Measurements from ENCODE around the gene ENTREP1.
A peak's percentile ranks its signal among the peaks of the same experiment; 100 is the strongest.
"Not testable (repeated sequence)": the region's sequence is repeated elsewhere in the genome, so short reads cannot be mapped to it uniquely, and the experiment has no call there.

The ENTREP1 gene

GRCh38 chr9:69324549-69325401, at the start of gene ENTREP1:
Gene ENTREP1, plus strand, starts transcription at chr9:69325215. Its CDS starts 95 bp downstream, at chr9:69325310.
- Mint-ChIP-seq H3K27me3 (peaks cover 73% of the 10 kb centered on the region), H3K4me1 (ENCODE audit: low read depth) (peaks cover 7% of the 10 kb centered on the region), H3K9me3 (no peaks in the 10 kb centered on the region), H3K4me3 (peak within 1 kb of the TSS; percentile 30), H3K27ac (no peak within 1 kb of the TSS), H3K36me3 (ENCODE audit: low read depth) (no peaks in the 10 kb centered on the region)

GRCh38 chr9:69276775-69277174, 48.2 kb upstream of the ENTREP1 start:
- Mint-ChIP-seq H3K4me3 (no peak overlapping the region), H3K27me3 (peaks cover 13% of the 10 kb centered on the region), H3K9me3 (peaks cover 15% of the 10 kb centered on the region), H3K27ac (no peak overlapping the region), H3K4me1 (ENCODE audit: low read depth) (peaks cover 4% of the 10 kb centered on the region), H3K36me3 (ENCODE audit: low read depth) (no peaks in the 10 kb centered on the region)

GRCh38 chr9:69279084-69279731, 45.8 kb upstream of the ENTREP1 start:
- Mint-ChIP-seq H3K4me1 (ENCODE audit: low read depth) (peaks cover 4% of the 10 kb centered on the region), H3K27ac (no peak overlapping the region), H3K4me3 (no peak overlapping the region), H3K36me3 (ENCODE audit: low read depth) (no peaks in the 10 kb centered on the region), H3K9me3 (peaks cover 15% of the 10 kb centered on the region), H3K27me3 (peaks cover 27% of the 10 kb centered on the region)

DNA sequence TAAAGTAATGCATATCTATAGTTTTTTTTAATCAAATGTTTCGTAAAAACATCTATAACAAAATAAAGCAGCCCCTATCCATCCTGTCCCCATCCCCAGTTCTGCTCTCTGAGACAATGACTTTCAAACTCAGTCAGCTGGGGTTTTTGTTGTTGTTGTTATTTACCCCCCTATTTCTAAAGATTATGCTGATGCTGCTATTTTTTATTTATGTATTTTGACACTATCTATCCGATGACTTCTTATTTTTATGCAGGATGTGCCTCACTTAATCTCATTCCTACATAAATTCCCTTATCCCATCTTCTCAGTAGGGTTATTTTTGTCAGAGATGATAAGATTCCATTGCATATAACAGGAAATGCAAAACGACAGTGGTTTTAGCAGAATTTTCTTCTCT, 45.3 kb upstream of the ENTREP1 start:
- Mint-ChIP-seq H3K9me3 (peaks cover 15% of the 10 kb centered on the region), H3K4me3 (no peak overlapping the region), H3K27me3 (peaks cover 27% of the 10 kb centered on the region), H3K27ac (no peak overlapping the region), H3K4me1 (ENCODE audit: low read depth) (peaks cover 4% of the 10 kb centered on the region), H3K36me3 (ENCODE audit: low read depth) (no peaks in the 10 kb centered on the region)

DNA sequence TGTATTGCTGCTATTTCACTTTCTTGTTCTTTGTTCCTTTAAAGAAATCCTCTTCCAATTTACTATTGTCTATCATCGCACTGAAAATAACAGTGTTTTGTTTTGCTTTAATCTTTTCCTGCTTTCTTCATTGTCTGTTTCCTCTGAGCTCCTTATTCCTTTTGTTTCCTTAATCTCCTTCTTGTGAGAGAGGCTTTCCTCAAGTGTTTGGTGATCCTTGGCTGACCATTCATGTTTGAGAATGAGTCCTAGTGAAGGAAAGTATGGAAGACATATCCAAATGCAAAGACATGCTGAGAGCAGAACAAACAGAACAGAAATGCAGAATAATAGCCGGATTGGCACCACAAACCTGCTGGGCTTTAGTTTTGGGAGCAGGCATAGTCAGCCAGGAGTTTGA, 42.0 kb upstream of the ENTREP1 start:
- Mint-ChIP-seq H3K4me3 (no peak overlapping the region), H3K27me3 (peaks cover 46% of the 10 kb centered on the region), H3K36me3 (ENCODE audit: low read depth) (no peaks in the 10 kb centered on the region), H3K9me3 (peaks cover 12% of the 10 kb centered on the region), H3K4me1 (ENCODE audit: low read depth) (peaks cover 4% of the 10 kb centered on the region), H3K27ac (no peak overlapping the region)

DNA sequence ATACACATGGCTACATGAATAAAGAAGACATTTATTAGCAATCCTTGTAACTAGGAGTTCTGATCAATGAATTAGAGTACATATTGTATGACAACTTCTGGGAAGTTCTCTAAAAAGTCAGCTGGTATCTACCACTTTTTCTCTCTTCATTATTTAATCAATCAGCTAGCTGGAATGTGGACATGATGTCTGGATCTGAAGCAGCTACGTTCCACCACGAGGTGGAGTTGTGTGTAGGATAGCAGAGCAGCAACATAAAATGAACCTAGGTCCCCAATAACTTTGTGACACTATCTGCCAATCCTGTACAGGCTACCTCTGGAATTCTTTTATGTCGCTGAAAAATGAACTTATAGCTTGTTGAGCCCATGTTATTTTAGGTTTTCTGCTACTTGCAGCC, 32.9 kb upstream of the ENTREP1 start:
- H3K4me1 Mint-ChIP-seq (ENCODE audit: low read depth) = no peaks in the 10 kb centered on the region
- H3K4me3 Mint-ChIP-seq = no peak overlapping the region
- H3K36me3 Mint-ChIP-seq (ENCODE audit: low read depth) = no peaks in the 10 kb centered on the region
- H3K9me3 Mint-ChIP-seq = no peaks in the 10 kb centered on the region
- H3K27me3 Mint-ChIP-seq = peaks cover 18% of the 10 kb centered on the region
- no peak overlapping the region for H3K27ac Mint-ChIP-seq

GRCh38 chr9:69293156-69293555, 31.9 kb upstream of the ENTREP1 start:
- no peaks in the 10 kb centered on the region for H3K36me3 Mint-ChIP-seq (ENCODE audit: low read depth)
- H3K27ac Mint-ChIP-seq = no peak overlapping the region
- peaks cover 9% of the 10 kb centered on the region for H3K27me3 Mint-ChIP-seq
- H3K4me3 Mint-ChIP-seq = no peak overlapping the region
- H3K9me3 Mint-ChIP-seq = no peaks in the 10 kb centered on the region
- no peaks in the 10 kb centered on the region for H3K4me1 Mint-ChIP-seq (ENCODE audit: low read depth)

DNA sequence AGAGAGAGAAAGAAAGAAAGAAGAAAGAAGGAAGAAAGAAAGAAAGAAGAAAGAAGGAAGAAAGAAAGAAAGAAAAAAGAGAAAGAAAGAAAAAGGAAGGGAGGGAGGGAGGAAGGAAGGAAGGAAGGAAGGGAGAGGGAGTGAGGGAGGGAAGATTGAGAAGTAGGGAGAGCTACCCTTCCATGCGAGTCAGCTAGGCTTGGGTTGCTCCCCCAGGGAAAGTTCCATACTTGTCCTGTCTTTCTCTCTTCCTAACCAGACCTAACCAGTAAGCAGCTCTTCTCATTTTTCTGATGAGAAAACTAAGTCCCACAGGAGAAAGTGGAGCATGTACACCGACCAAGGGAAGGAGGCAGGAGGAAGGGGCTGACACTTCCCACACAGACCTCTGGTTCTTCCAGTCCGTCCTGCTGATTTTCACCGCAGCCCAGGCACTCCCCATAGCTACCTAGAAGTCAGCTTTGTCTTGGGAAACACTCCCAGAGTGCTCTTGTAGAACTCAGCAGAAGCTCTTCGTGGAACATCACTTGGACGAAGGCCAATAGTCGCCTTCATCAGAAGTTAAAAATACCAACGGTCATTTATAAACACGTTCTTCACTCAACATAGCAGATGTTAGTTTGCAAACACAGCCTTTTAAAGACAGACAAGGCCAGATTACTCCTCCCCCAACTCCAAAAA, 29.0 kb upstream of the ENTREP1 start:
- Mint-ChIP-seq H3K4me3 (no peak overlapping the region), H3K9me3 (no peaks in the 10 kb centered on the region), H3K27me3 (peaks cover 5% of the 10 kb centered on the region), H3K4me1 (ENCODE audit: low read depth) (no peaks in the 10 kb centered on the region), H3K36me3 (ENCODE audit: low read depth) (no peaks in the 10 kb centered on the region), H3K27ac (no peak overlapping the region)

DNA sequence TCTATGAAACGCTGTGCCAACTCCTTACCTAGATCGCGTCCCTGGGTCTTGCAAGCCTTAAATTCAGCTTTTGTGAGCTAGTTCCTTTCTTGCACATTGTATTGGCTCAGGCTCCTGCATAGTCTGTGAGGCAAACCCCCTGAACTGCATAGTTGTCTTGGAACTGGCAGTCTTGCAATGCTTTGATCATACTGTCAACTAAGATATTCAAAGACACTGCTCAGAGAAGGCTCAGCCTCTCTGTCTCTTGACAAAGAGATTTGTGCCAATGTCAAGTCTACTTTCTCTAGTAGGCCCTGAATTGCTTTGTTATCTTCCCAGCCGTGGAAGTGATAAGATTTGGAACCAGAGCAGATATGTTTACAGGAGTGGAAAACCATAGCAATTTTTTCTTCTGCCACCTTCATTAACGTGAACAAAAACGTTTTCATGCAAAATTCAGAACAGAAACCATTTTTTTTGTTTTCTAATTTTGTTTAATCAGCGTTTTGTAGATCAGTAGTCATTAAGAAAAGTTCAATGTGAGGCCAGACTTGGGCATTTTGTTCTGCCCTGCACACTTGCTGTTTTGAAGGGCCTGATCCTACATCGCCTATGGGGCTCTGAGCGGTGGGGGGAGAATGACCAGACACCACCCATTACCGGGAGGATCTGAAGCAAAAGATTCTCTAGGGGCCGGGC, 27.6 kb upstream of the ENTREP1 start:
- no peaks in the 10 kb centered on the region for H3K9me3 Mint-ChIP-seq
- no peaks in the 10 kb centered on the region for H3K36me3 Mint-ChIP-seq (ENCODE audit: low read depth)
- no peak overlapping the region for H3K27ac Mint-ChIP-seq
- no peak overlapping the region for H3K4me3 Mint-ChIP-seq
- no peaks in the 10 kb centered on the region for H3K4me1 Mint-ChIP-seq (ENCODE audit: low read depth)
- peaks cover 7% of the 10 kb centered on the region for H3K27me3 Mint-ChIP-seq

- H3K4me1 Mint-ChIP-seq (ENCODE audit: low read depth) = no peaks in the 10 kb centered on the region
- H3K27ac Mint-ChIP-seq = no peak overlapping the region
- no peak overlapping the region for H3K4me3 Mint-ChIP-seq
- no peaks in the 10 kb centered on the region for H3K9me3 Mint-ChIP-seq
- H3K36me3 Mint-ChIP-seq (ENCODE audit: low read depth) = no peaks in the 10 kb centered on the region
- H3K27me3 Mint-ChIP-seq = peaks cover 7% of the 10 kb centered on the region
These were observed 25.7 kb upstream of the ENTREP1 start for GRCh38 chr9:69299315-69299714.

DNA sequence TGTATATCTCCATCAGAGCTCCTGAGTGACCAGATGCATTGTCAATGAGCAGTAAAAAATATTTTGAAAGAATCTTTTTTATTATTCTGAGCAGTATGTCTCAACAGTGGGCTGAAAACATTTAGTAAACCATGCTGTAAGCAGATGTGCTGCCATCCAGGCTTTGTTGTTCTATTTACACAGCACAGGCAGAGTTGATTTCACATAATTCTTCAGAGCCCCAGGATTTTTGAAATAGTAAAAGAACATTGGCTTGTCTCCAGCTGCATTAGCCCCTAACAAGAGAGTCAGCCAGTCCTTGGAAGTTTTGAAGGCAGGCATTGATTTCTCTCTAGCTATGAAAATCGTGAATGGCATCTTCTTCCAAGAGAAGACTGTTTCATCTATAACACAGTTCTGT, 25.2 kb upstream of the ENTREP1 start:
- Mint-ChIP-seq H3K4me3 (no peak overlapping the region), H3K36me3 (ENCODE audit: low read depth) (no peaks in the 10 kb centered on the region), H3K27me3 (peaks cover 5% of the 10 kb centered on the region), H3K4me1 (ENCODE audit: low read depth) (no peaks in the 10 kb centered on the region), H3K27ac (no peak overlapping the region), H3K9me3 (no peaks in the 10 kb centered on the region)

DNA sequence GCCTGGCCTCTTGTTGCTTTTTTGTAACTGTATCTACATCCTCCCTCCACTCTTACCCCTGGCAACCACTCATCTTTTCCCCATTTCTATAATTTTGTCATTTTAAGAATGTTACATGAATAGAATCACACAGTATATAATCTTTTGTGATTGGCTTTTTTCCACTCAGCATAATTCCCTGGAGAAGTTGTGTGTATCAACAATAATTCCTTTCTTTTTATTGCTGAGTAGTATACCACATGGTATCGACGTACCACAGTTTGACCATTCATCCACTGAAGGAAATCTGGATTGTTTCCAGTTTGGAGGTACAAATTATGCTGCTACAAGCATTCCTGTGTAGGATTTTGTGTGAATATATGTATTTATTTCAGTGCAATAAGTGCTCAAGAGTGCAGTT, 21.7 kb upstream of the ENTREP1 start:
- peaks cover 6% of the 10 kb centered on the region for H3K27me3 Mint-ChIP-seq
- no peaks in the 10 kb centered on the region for H3K36me3 Mint-ChIP-seq (ENCODE audit: low read depth)
- H3K9me3 Mint-ChIP-seq = no peaks in the 10 kb centered on the region
- H3K4me3 Mint-ChIP-seq = no peak overlapping the region
- no peak overlapping the region for H3K27ac Mint-ChIP-seq
- no peaks in the 10 kb centered on the region for H3K4me1 Mint-ChIP-seq (ENCODE audit: low read depth)

- peaks cover 19% of the 10 kb centered on the region for H3K27me3 Mint-ChIP-seq
- H3K4me1 Mint-ChIP-seq (ENCODE audit: low read depth); H3K9me3 Mint-ChIP-seq; H3K36me3 Mint-ChIP-seq (ENCODE audit: low read depth); H3K27ac Mint-ChIP-seq; H3K4me3 Mint-ChIP-seq: not testable (repeated sequence)
These were observed 18.0 kb upstream of the ENTREP1 start for GRCh38 chr9:69306895-69307445.

DNA sequence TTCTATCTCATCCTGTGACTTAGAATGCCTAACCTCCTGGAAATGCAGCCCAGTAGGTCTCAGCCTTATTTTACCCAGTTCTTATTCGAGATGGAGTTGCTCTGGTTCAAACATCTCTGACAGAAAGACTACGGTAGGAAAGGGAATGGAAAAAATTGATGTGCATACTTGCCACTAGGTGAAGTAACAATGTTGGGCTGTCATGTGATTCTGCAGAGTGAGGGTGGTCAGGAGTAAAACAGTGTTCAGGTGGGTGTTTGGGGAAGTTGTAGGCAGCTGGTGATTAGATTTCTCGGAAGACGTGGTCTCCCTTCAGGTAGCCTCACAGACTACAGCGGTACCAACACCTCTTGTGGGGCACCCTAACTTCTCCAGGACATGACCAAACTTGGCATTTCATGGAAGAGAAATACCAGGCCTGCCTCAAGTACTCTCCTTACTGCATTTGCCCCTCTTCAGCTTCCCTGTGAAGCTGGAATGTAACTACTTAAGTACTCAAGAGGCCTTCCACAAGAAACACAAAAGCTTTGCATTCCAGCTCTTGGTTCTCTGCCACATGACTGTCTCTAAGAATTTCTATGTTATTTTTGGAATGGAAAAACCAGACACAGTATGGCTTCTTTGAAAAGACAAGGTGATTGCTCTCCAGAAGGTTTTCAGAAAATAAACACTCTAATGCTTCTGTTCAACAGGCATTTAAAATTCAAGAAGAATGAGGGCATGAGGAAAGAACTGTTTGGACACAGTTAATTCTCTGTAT, 17.4 kb upstream of the ENTREP1 start:
- H3K27ac Mint-ChIP-seq = no peak overlapping the region
- peaks cover 10% of the 10 kb centered on the region for H3K9me3 Mint-ChIP-seq
- no peaks in the 10 kb centered on the region for H3K36me3 Mint-ChIP-seq (ENCODE audit: low read depth)
- H3K4me1 Mint-ChIP-seq (ENCODE audit: low read depth) = no peaks in the 10 kb centered on the region
- H3K27me3 Mint-ChIP-seq = peaks cover 16% of the 10 kb centered on the region
- no peak overlapping the region for H3K4me3 Mint-ChIP-seq

Data from stimulated activated naive CD8-positive, alpha-beta T cell treated with anti-CD3 and anti-CD28 coated beads, Interleukin-15, Interleukin-2, amounts not matched to agents 100 ng/mL and 50 ng/mL, for 24 hours (primary cell).